Panc1 (cell line): ENCODE results near the gene SHF. TPM values are rescaled to one million over a fixed set of nuclear protein-coding genes. Genes with fewer than 3 reads are reported as not detected.

Experiments used
- ATAC-seq: fragments of 200-7000 bp; cut with Tn5 transposase; 2 replicates; pipeline ENCODE4 v1.9.1; 2020; ENCODE audit warnings: mild to moderate bottlenecking, moderate library complexity
- BruUV-seq: library from RNA; stranded (reverse); fragments of 400-500 nt; replicated peaks from 2 replicates; lab custom pipeline; 2021; lab: Mats Ljungman, UMichigan
- CTCF ChIA-PET: fragments of 300-600 bp; sonication (Branson Sonifier 250); formaldehyde crosslinking; loops from one replicate; lab custom pipeline; 2022; ENCODE audit warnings: antibody characterized with exemption; lab: Charles Lee
- POLR2A ChIA-PET: fragments of 300-600 bp; sonication (Branson Sonifier 250); formaldehyde crosslinking; loops from one replicate; lab custom pipeline; 2022; ENCODE audit warnings: antibody characterized with exemption; lab: Charles Lee
- DNase-seq: peaks from one replicate; pipeline ENCODE4 v3.0.0-alpha.2; 2010; ENCODE audit warnings: low read depth, low spot score
- H3K27ac ChIP-seq: 2 replicates; pipeline ENCODE4 v1.5.1; 2011; ENCODE audit warnings: mild to moderate bottlenecking, low read length, inconsistent platforms
- H3K27me3 ChIP-seq: fragments of 200-500 bp; sonication (Bioruptor generic); 2 replicates; pipeline ENCODE4 v1.6.0; 2014; ENCODE audit warnings: low read length, inconsistent platforms; ENCODE audit not compliant: control insufficient read depth, insufficient read depth
- H3K36me3 ChIP-seq: fragments of 200-500 bp; sonication (Bioruptor generic); 2 replicates; pipeline ENCODE4 v1.5.1; 2014; ENCODE audit warnings: inconsistent platforms, mild to moderate bottlenecking, low read length, moderate library complexity; ENCODE audit not compliant: control insufficient read depth, insufficient read depth
- H3K4me1 ChIP-seq: 2 replicates; pipeline ENCODE4 v1.5.1; 2011; ENCODE audit warnings: inconsistent platforms, mild to moderate bottlenecking, low read length, moderate library complexity; ENCODE audit not compliant: control insufficient read depth, insufficient read depth
- H3K4me3 ChIP-seq, 2 experiments: 2 replicates each; pipeline ENCODE4 v1.5.1; 2011 to 2012; ENCODE audit warnings: low read depth in 2 of 2, low read length in 2 of 2, mild to moderate bottlenecking in 2 of 2, inconsistent platforms in 1 of 2, moderate library complexity in 1 of 2
- H3K9me3 ChIP-seq: fragments of 200-500 bp; sonication (Bioruptor generic); 2 replicates; pipeline ENCODE4 v1.5.1; 2014; ENCODE audit warnings: low read depth, mild to moderate bottlenecking, inconsistent platforms, low read length, moderate library complexity; ENCODE audit not compliant: control insufficient read depth, insufficient read depth
- CTCF ChIP-seq: fragments of 450-650 bp; IDR thresholded peaks from 2 replicates; pipeline ENCODE4 v1.5.1; 2017; ENCODE audit warnings: mild to moderate bottlenecking
- POLR2AphosphoS5 ChIP-seq: IDR thresholded peaks from 2 replicates; pipeline ENCODE4 v1.6.1; 2012; ENCODE audit warnings: mild to moderate bottlenecking, low read depth, low read length, moderate library complexity
- REST ChIP-seq, 2 experiments: IDR thresholded peaks; 2 replicates each; pipeline ENCODE4 v1.6.1; 2011 to 2012; ENCODE audit warnings: low read depth in 2 of 2, control low read depth in 1 of 2, low read length in 1 of 2, mild to moderate bottlenecking in 1 of 2, moderate library complexity in 1 of 2; ENCODE audit not compliant: insufficient read depth in 1 of 2
- SIN3A ChIP-seq: IDR thresholded peaks from 2 replicates; pipeline ENCODE4 v1.6.1; 2012; ENCODE audit warnings: low read depth, mild to moderate bottlenecking, low read length, moderate library complexity, borderline replicate concordance; ENCODE audit not compliant: insufficient read depth
- TCF7L2 ChIP-seq: IDR thresholded peaks from 2 replicates; pipeline ENCODE4 v1.6.1; 2011; ENCODE audit warnings: mild to moderate bottlenecking, low read depth, low read length, inconsistent platforms
- in situ Hi-C: cut with HindIII; loops from 2 replicates; pipeline ENCODE4 v1.10.0; 2016; ENCODE audit warnings: low sequenced_read_pairs, low pct_unique_long_range_greater_than_20kb
- intact Hi-C: fragments of 100-400 bp; cut with micrococcal nuclease; formaldehyde crosslinking; loops from one replicate; pipeline ENCODE4 v1.10.0; 2022; ENCODE audit not compliant: unreplicated experiment
- total RNA-seq: library from RNA; stranded (reverse); gene quantifications from one replicate; pipeline ENCODE4 v1.2.1, GENCODE V29; 2021; ENCODE audit not compliant: unreplicated experiment

Gene SHF
- total RNA-seq, 1 experiment from 2014 or later: 3.0 TPM

GRCh38 chr15:45180201-45180600, 7.6 kb downstream of the SHF start:
- H3K27me3 ChIP-seq: no peaks in the 10 kb centered on the region
- BruUV-seq: no TSS peak
- intact Hi-C loops (no loop called here), in situ Hi-C loops (no loop called here)
- H3K27ac ChIP-seq: no peak overlapping the region
- no peaks in the 10 kb centered on the region for H3K36me3 ChIP-seq
- ChIA-PET CTCF (interaction anchor here (0.7 to 0.9 kb wide), 2 partner anchors 8 to 17 kb away, joined by 3 to 4 read pairs; partner anchors contain the start of gene SHF), POLR2A (no interaction called here)
- H3K4me3 ChIP-seq: no peak overlapping the region
- DNase-seq: no peak
- no peak for ATAC-seq
- TF ChIP-seq POLR2AphosphoS5: no peak
- no peaks in the 10 kb centered on the region for H3K9me3 ChIP-seq
- no peaks in the 10 kb centered on the region for H3K4me1 ChIP-seq

- peak; percentile 69; the same call in 1 of the 2 replicates for ATAC-seq
- Histone ChIP-seq H3K27me3 (no peaks in the 10 kb centered on the region), H3K4me1 (no peaks in the 10 kb centered on the region), H3K36me3 (no peaks in the 10 kb centered on the region), H3K4me3 (no peak overlapping the region), H3K9me3 (no peaks in the 10 kb centered on the region), H3K27ac (no peak overlapping the region)
- no TSS peak for BruUV-seq
- ChIA-PET POLR2A (no interaction called here), CTCF (interaction anchor here (0.7 to 0.9 kb wide), 2 partner anchors 8 to 17 kb away, joined by 3 to 4 read pairs; partner anchors contain the start of gene SHF)
- intact Hi-C loops (no loop called here), in situ Hi-C loops (no loop called here)
- TF ChIP-seq TCF7L2 (no peak), REST (IDR thresholded peaks at IDR 0.05; ENCODE audit: insufficient read depth in 1 of 2, low read depth in 2 of 2, low read length in 1 of 2) (no peak), POLR2AphosphoS5 (no peak), SIN3A (no peak), CTCF (peak; percentile 75; the same call in 1 of the 2 replicates)
- DNase-seq: no peak
Measured at GRCh38 chr15:45179221-45179985, 8.4 kb downstream of the SHF start.

- no TSS peak for BruUV-seq
- TF ChIP-seq TCF7L2: no peak
- POLR2A ChIA-PET: no interaction called here
- ATAC-seq (no peak), DNase-seq (no peak)
- Histone ChIP-seq H3K36me3 (no peaks in the 10 kb centered on the region), H3K4me1 (no peaks in the 10 kb centered on the region), H3K9me3 (no peaks in the 10 kb centered on the region), H3K27ac (no peak overlapping the region), H3K27me3 (no peaks in the 10 kb centered on the region), H3K4me3 (no peak overlapping the region)
- CTCF ChIA-PET: interaction anchor here (1.7 kb wide), 1 partner anchor 14 kb away, joined by 3 read pairs; no protein-coding TSS in a partner anchor
- intact Hi-C loops: no loop called here
- in situ Hi-C loops: no loop called here
Measured at GRCh38 chr15:45177285-45177684, 10.5 kb downstream of the SHF start.
